Left lung (tissue), 10 donors: ENCODE results near the gene AOPEP. TPM values are rescaled to one million over a fixed set of nuclear protein-coding genes. Genes with fewer than 3 reads are reported as not detected.
A peak's percentile ranks its signal among the peaks of the same experiment; 100 is the strongest.

Experiments used
- ATAC-seq: fragments of 200-7000 bp; cut with Tn5 transposase; one replicate; pipeline ENCODE4 v1.9.1; 2020; ENCODE audit warnings: moderate library complexity
- DNase-seq, 4 donors: peaks; one replicate each; pipeline ENCODE4 v3.0.0-alpha.2; 2013 to 2020
- H3K27ac ChIP-seq, 2 donors: fragments of 200-600 bp; sonication (generic) in 1 of 2; one replicate each; pipeline versions ENCODE4 v1.5.0 to v1.8.0; 2020 to 2021
- H3K27me3 ChIP-seq, 2 donors: fragments of 200-600 bp; sonication (generic) in 1 of 2; one replicate each; pipeline versions ENCODE4 v1.5.0 to v1.8.0; 2020 to 2021
- H3K36me3 ChIP-seq, 2 donors: fragments of 200-600 bp; sonication (generic) in 1 of 2; one replicate each; pipeline versions ENCODE4 v1.5.0 to v1.8.0; 2020 to 2021
- H3K4me1 ChIP-seq, 2 donors: fragments of 200-600 bp; one replicate each; pipeline ENCODE4 v1.8.0; 2021
- H3K4me3 ChIP-seq, 2 donors: fragments of 200-600 bp; sonication (generic) in 1 of 2; one replicate each; pipeline versions ENCODE4 v1.5.0 to v1.8.0; 2020 to 2021; ENCODE audit warnings: mild to moderate bottlenecking in 1 of 2
- H3K9me3 ChIP-seq, 2 donors: fragments of 200-600 bp; sonication (generic) in 1 of 2; one replicate each; pipeline versions ENCODE4 v1.5.0 to v1.8.0; 2020 to 2021
- CTCF ChIP-seq, 2 donors: fragments of 200-600 bp; sonication (generic) in 1 of 2; IDR thresholded peaks; one replicate each; pipeline versions ENCODE4 v1.5.0 to v1.8.0; 2021; ENCODE audit warnings: antibody characterized with exemption in 2 of 2
- intact Hi-C, 2 donors: fragments of 100-400 bp; cut with DNase I; formaldehyde crosslinking; loops; one replicate each; pipeline versions ENCODE4 v1.11.2 to v1.14.2; 2022
- polyA plus RNA-seq, 6 donors: library from polyadenylated mRNA; unstranded; fragments of 120-200 nt; gene quantifications; one replicate each; pipeline ENCODE4 v1.2.1, GENCODE V29; 2013; ENCODE audit not compliant: insufficient read length in 6 of 6
- total RNA-seq, 2 donors: library from RNA; stranded (reverse); fragmentation: NEBNext Ultra II Directional; extraction: Animal tissue kit (Norgen Biotek cat#: 25700); gene quantifications; one replicate each; pipeline ENCODE4 v1.2.1, GENCODE V29; 2021
- donor health status: DM: no; HTN: yes; CAD: no.
- donor health status: DM: no; HTN: no; CAD: no.

AOPEP gene
- total and polyA plus RNA-seq, 8 donors: 32.5 to 83.2 (median 39.9) TPM

DNA sequence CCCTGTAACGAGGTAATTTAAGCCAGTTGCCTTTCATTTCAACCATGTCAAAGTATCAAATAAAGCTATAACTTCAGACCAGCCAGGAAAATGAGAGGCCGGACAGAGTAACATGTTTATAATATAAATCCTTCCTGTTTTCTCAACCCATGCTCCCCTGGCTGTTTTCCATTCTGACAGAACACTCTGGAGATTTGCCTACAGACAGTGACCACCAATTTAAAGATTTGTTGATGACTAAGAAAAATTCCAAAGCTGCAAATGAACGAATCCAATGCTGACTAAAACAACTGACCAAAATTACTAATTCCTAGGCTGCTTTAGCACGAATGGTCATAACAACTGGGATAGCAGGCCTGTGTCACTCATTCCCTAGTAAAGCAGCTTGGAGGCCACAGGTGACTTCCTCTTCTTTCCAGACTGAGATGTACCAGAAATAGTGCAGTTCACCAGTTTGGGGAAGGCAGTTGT lies 141.4 kb downstream of the AOPEP start:
- Histone ChIP-seq H3K4me1 (peaks cover 33 to 58% of the 10 kb centered on the region in 2 donors), H3K27ac (peak overlapping the region; percentile 75 to 87), H3K27me3 (no peaks in the 10 kb centered on the region), H3K9me3 (no peaks in the 10 kb centered on the region), H3K4me3 (no peak overlapping the region), H3K36me3 (no peaks in the 10 kb centered on the region)
- intact Hi-C loops: loop anchor here in 1 of 2 donors (10.0 kb wide), 1 partner anchor 63 kb away; no protein-coding TSS in a partner anchor
- ATAC-seq: peak; percentile 35
- peak in 1 of 4 donors; percentile 36 for DNase-seq
- no peak for TF ChIP-seq CTCF (IDR thresholded peaks at IDR 0.05)

GRCh38 chr9:94868464-94868863 lies 142.0 kb downstream of the AOPEP start:
- no peak overlapping the region for H3K4me3 ChIP-seq
- no peaks in the 10 kb centered on the region for H3K9me3 ChIP-seq
- no peak for TF ChIP-seq CTCF (IDR thresholded peaks at IDR 0.05)
- intact Hi-C loops: loop anchor here in 1 of 2 donors (10.0 kb wide), 1 partner anchor 64 kb away; no protein-coding TSS in a partner anchor
- H3K27me3 ChIP-seq: no peaks in the 10 kb centered on the region
- DNase-seq: no peak
- ATAC-seq: no peak
- peaks cover 36 to 58% of the 10 kb centered on the region in 2 donors for H3K4me1 ChIP-seq
- H3K36me3 ChIP-seq: no peaks in the 10 kb centered on the region
- H3K27ac ChIP-seq: peak overlapping the region; percentile 75 to 87

GRCh38 chr9:94869415-94869843 lies 142.9 kb downstream of the AOPEP start:
- H3K27ac ChIP-seq: peak overlapping the region; percentile 75 to 87
- H3K4me1 ChIP-seq: peaks cover 36 to 50% of the 10 kb centered on the region in 2 donors
- intact Hi-C loops: loop anchor here in 1 of 2 donors (10.0 kb wide), 1 partner anchor 65 kb away; no protein-coding TSS in a partner anchor
- H3K4me3 ChIP-seq: no peak overlapping the region
- DNase-seq (no peak), ATAC-seq (no peak)
- no peaks in the 10 kb centered on the region for H3K9me3 ChIP-seq
- H3K36me3 ChIP-seq: no peaks in the 10 kb centered on the region
- no peaks in the 10 kb centered on the region for H3K27me3 ChIP-seq
- TF ChIP-seq CTCF (IDR thresholded peaks at IDR 0.05): no peak

DNA sequence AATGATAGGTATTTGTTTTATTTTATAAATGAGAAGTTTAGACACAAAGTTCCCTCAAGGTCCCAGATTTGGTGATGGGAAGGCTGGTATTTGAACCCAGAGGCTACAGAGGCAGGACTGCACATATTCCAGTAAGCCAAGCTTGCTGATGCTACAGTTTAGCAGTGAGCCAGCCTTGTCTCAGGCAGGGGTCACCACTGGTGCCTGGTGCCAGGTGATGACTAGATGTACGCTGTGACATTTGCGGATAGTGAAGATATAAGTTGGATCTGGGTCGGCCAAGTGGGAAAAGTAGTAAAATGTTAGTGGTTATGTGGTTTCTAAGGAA lies 143.9 kb downstream of the AOPEP start:
- intact Hi-C loops: no loop called here
- TF ChIP-seq CTCF (IDR thresholded peaks at IDR 0.05): no peak
- no peaks in the 10 kb centered on the region for H3K27me3 ChIP-seq

GRCh38 chr9:94870793-94871558 lies 144.5 kb downstream of the AOPEP start:
- TF ChIP-seq CTCF (IDR thresholded peaks at IDR 0.05): no peak
- Histone ChIP-seq H3K4me3 (no peak overlapping the region), H3K27me3 (no peaks in the 10 kb centered on the region), H3K9me3 (no peaks in the 10 kb centered on the region), H3K27ac (peak overlapping the region; percentile 26 to 69), H3K36me3 (no peaks in the 10 kb centered on the region), H3K4me1 (peaks cover 29 to 36% of the 10 kb centered on the region in 2 donors)
- DNase-seq (peak in 1 of 4 donors; percentile 41), ATAC-seq (no peak)
- intact Hi-C loops: no loop called here

More for the DNA sequence above, 143.9 kb downstream of the AOPEP start:
- Histone ChIP-seq H3K4me3 (no peak overlapping the region), H3K9me3 (no peaks in the 10 kb centered on the region), H3K4me1 (peaks cover 35 to 42% of the 10 kb centered on the region in 2 donors), H3K36me3 (no peaks in the 10 kb centered on the region), H3K27ac (peak overlapping the region; percentile 26 to 69)
- ATAC-seq: no peak
- DNase-seq: no peak
